Left ventricle myocardium inferior (tissue), 1 donor: ENCODE results near the gene GFER. TPM values are rescaled to one million over a fixed set of nuclear protein-coding genes. Genes with fewer than 3 reads are reported as not detected.

Experiments
- DNase-seq: peaks from one replicate; pipeline ENCODE4 v3.0.0-alpha.2; 2020
- H3K27ac ChIP-seq: fragments of 200-600 bp; replicated peaks from 2 replicates; pipeline ENCODE4 v1.8.0; 2021
- H3K27me3 ChIP-seq: fragments of 200-600 bp; 2 replicates; pipeline ENCODE4 v1.8.0; 2021; ENCODE audit warnings: low read depth
- H3K36me3 ChIP-seq: fragments of 200-600 bp; 2 replicates; pipeline ENCODE4 v1.8.0; 2021
- H3K4me1 ChIP-seq: fragments of 200-600 bp; 2 replicates; pipeline ENCODE4 v1.8.0; 2021
- H3K4me3 ChIP-seq: fragments of 200-600 bp; 2 replicates; pipeline ENCODE4 v1.8.0; 2021; ENCODE audit warnings: mild to moderate bottlenecking, moderate library complexity
- H3K9me3 ChIP-seq: fragments of 200-600 bp; replicated peaks from 2 replicates; pipeline ENCODE4 v1.8.0; 2021
- CTCF ChIP-seq: fragments of 200-600 bp; IDR thresholded peaks from 2 replicates; pipeline ENCODE4 v1.8.0; 2021; ENCODE audit warnings: antibody characterized with exemption, mild to moderate bottlenecking, borderline replicate concordance
- intact Hi-C: fragments of 100-400 bp; cut with micrococcal nuclease; formaldehyde crosslinking; loops from one replicate; pipeline ENCODE4 v1.11.0; 2022
- total RNA-seq: library from RNA; stranded (reverse); fragmentation: NEBNext Ultra II Directional; extraction: Animal tissue kit (Norgen Biotek cat#: 25700); gene quantifications from one replicate; pipeline ENCODE4 v1.2.1, GENCODE V29; 2021
- donor health status: DM: no; HTN: yes; CAD: no; lungs with severe emphysema.

Gene GFER
- total RNA-seq, 1 donor from 2014 or later: 23.3 TPM

- intact Hi-C loops: no loop called here
- DNase-seq: no peak
Measured at GRCh38 chr16:1990351-1991134, 6.5 kb downstream of the GFER start.

GRCh38 chr16:1991135-1991551 is 7.2 kb downstream of the GFER start:
- H3K27me3 ChIP-seq: peaks cover 47% of the 10 kb centered on the region
- peak overlapping the region; percentile 66 for H3K4me3 ChIP-seq
- H3K36me3 ChIP-seq: peaks cover 12% of the 10 kb centered on the region
- no peak for DNase-seq
- peaks cover 4% of the 10 kb centered on the region for H3K9me3 ChIP-seq
- intact Hi-C loops: no loop called here
- no peak for TF ChIP-seq CTCF
- H3K27ac ChIP-seq: no peak overlapping the region
- peaks cover 31% of the 10 kb centered on the region for H3K4me1 ChIP-seq

More at GRCh38 chr16:1990351-1991134, 6.5 kb downstream of the GFER start:
- Histone ChIP-seq H3K4me1 (peaks cover 36% of the 10 kb centered on the region), H3K4me3 (peak overlapping the region; percentile 66), H3K36me3 (peaks cover 18% of the 10 kb centered on the region), H3K9me3 (peaks cover 4% of the 10 kb centered on the region), H3K27me3 (peaks cover 47% of the 10 kb centered on the region), H3K27ac (no peak overlapping the region)
- TF ChIP-seq CTCF: no peak

- Histone ChIP-seq H3K27me3 (peaks cover 47% of the 10 kb centered on the region), H3K4me1 (peaks cover 31% of the 10 kb centered on the region), H3K9me3 (peaks cover 4% of the 10 kb centered on the region), H3K4me3 (peak overlapping the region; percentile 66), H3K27ac (peak overlapping the region; percentile 40), H3K36me3 (peaks cover 8% of the 10 kb centered on the region)
- intact Hi-C loops: no loop called here
- no peak for TF ChIP-seq CTCF
- DNase-seq: no peak
Measured at GRCh38 chr16:1991588-1991947, 7.6 kb downstream of the GFER start.

GRCh38 chr16:1991948-1992703 is 8.1 kb downstream of the GFER start:
- peak; percentile 95 for DNase-seq
- Histone ChIP-seq H3K4me3 (peak overlapping the region; percentile 66), H3K4me1 (peaks cover 31% of the 10 kb centered on the region), H3K27ac (peak overlapping the region; percentile 40), H3K9me3 (peaks cover 4% of the 10 kb centered on the region), H3K27me3 (peaks cover 44% of the 10 kb centered on the region), H3K36me3 (peaks cover 8% of the 10 kb centered on the region)
- no peak for TF ChIP-seq CTCF
- intact Hi-C loops: no loop called here

GRCh38 chr16:1992704-1993317 is 8.8 kb downstream of the GFER start:
- peaks cover 40% of the 10 kb centered on the region for H3K27me3 ChIP-seq
- H3K4me1 ChIP-seq: peaks cover 31% of the 10 kb centered on the region
- peaks cover 4% of the 10 kb centered on the region for H3K9me3 ChIP-seq
- intact Hi-C loops: no loop called here
- H3K27ac ChIP-seq: no peak overlapping the region
- no peak for DNase-seq
- peak overlapping the region; percentile 66 for H3K4me3 ChIP-seq
- no peak for TF ChIP-seq CTCF
- peaks cover 10% of the 10 kb centered on the region for H3K36me3 ChIP-seq
